Peyer's patch (tissue), 4 donors: ENCODE data around the gene PPP1R3F. TPM values are rescaled to one million over a fixed set of nuclear protein-coding genes. Genes with fewer than 3 reads are reported as not detected.

Experiments used
- DNase-seq, 3 donors: peaks; one replicate each; pipeline ENCODE4 v3.0.0-alpha.2; 2017 to 2019
- H3K27ac ChIP-seq, 4 donors: fragments of 200-600 bp; sonication (generic); one replicate each; pipeline ENCODE4 v1.5.1; 2016 to 2019
- H3K27me3 ChIP-seq, 2 donors: fragments of 200-600 bp; sonication (generic); one replicate each; pipeline ENCODE4 v1.5.1; 2019
- H3K36me3 ChIP-seq, 3 donors: fragments of 200-600 bp; sonication (generic); one replicate each; pipeline ENCODE4 v1.5.1; 2016 to 2019
- H3K4me1 ChIP-seq, 4 donors: fragments of 200-600 bp; sonication (generic); one replicate each; pipeline ENCODE4 v1.5.1; 2016 to 2019
- H3K4me3 ChIP-seq, 4 donors: fragments of 200-600 bp; sonication (generic); 1 replicate in 3 of 4; 2 replicates in 1 of 4; pipeline ENCODE4 v1.5.1; 2016 to 2019; ENCODE audit warnings: mild to moderate bottlenecking in 1 of 4
- H3K9me3 ChIP-seq, 4 donors: fragments of 200-600 bp; sonication (generic); one replicate each; pipeline ENCODE4 v1.5.1; 2016 to 2019; ENCODE audit warnings: mild to moderate bottlenecking in 1 of 4
- POLR2A ChIP-seq, 2 donors: fragments of 450-650 bp; IDR thresholded peaks; one replicate each; pipeline ENCODE4 v1.5.1; 2017; ENCODE audit warnings: antibody characterized with exemption in 2 of 2, mild to moderate bottlenecking in 2 of 2, moderate library complexity in 2 of 2
- total RNA-seq, 4 donors: library from RNA; depleted of rRNA; stranded (reverse); fragments of >200 nt; gene quantifications; one replicate each; pipeline ENCODE4 v1.1.0, GENCODE V29; 2016
- TF ChIP-seq, protein P1 (sequence below), 6 experiments: fragments of 450-650 bp in 4 of 6; fragments of 200-600 bp in 2 of 6; sonication (generic) in 1 of 6; IDR thresholded peaks; one replicate each; pipeline ENCODE4 v1.5.1; 2017 to 2019; ENCODE audit warnings: antibody characterized with exemption in 6 of 6, mild to moderate bottlenecking in 3 of 6, moderate library complexity in 1 of 6

The PPP1R3F gene
- total RNA-seq, 4 donors from 2014 or later = 2.5 to 19.0 (median 7.5) TPM

DNA sequence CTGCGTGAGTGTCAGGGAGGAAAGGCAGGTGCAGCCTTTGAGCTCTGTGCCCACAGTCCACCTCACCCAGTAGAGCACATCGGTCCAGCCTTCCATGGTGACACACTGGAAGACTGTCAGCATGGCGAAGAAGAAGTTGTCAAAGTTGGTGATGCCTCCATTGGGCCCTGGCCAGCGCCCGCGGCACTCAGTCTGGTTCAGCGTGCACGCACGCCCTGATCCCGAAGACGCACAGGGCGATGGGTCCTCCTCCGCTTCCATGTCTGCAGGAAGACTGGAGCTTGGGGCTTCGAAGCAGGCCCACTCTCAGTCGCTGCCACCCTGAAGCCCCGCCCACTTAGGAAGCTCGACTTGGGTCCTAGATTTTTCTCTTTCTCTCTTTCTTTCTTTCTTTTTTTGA, 41.4 kb upstream of the PPP1R3F start:
- H3K27ac ChIP-seq = no peak overlapping the region
- TF ChIP-seq, protein P1, sequence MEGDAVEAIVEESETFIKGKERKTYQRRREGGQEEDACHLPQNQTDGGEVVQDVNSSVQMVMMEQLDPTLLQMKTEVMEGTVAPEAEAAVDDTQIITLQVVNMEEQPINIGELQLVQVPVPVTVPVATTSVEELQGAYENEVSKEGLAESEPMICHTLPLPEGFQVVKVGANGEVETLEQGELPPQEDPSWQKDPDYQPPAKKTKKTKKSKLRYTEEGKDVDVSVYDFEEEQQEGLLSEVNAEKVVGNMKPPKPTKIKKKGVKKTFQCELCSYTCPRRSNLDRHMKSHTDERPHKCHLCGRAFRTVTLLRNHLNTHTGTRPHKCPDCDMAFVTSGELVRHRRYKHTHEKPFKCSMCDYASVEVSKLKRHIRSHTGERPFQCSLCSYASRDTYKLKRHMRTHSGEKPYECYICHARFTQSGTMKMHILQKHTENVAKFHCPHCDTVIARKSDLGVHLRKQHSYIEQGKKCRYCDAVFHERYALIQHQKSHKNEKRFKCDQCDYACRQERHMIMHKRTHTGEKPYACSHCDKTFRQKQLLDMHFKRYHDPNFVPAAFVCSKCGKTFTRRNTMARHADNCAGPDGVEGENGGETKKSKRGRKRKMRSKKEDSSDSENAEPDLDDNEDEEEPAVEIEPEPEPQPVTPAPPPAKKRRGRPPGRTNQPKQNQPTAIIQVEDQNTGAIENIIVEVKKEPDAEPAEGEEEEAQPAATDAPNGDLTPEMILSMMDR (IDR thresholded peaks at IDR 0.05) = no peak
- no peak for TF ChIP-seq POLR2A (IDR thresholded peaks at IDR 0.05)

DNA sequence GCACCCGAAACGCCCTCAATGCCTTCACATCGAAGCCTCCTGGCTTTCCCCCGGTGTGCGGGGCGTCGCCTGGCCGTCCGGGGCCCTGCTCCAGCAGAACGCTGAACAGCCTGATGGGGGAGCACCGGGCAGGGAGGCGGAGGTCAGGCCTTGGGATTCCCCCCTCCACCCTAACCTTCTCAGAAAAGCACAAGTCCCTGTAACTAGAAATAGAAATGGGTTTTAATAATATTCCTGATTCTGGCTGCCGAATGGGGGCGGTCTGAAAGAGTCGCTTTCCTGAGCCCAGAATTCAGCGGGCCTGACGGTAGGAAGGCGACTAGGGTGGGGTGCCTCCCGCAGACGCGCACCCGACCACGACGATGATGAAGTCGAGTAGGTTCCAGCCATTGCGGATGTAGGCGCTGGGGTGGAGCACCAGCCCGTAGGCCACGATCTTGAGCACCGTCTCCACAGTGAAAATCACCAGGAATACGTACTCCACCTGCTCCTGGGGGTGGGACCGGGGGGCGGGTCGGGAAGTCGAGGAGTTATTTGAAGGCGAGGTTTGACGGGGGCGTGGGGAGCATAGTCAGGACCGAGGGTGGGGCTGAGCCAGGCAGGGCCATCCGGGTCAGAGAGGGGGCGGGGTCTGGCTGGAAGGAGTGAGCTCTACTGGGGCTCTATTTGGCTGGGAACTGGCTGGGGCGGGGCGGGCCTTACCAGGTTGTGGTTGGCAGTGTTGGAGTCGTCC, 38.9 kb upstream of the PPP1R3F start:
- H3K27ac ChIP-seq = peak overlapping the region; percentile 35 to 68 (median 52)
- DNase-seq = peak; percentile 75 to 88 (median 80)
- TF ChIP-seq, protein P1 (IDR thresholded peaks at IDR 0.05) = peak in 1 of 6 experiments; percentile 10
- no peak for TF ChIP-seq POLR2A (IDR thresholded peaks at IDR 0.05)
- no peaks in the 10 kb centered on the region for H3K9me3 ChIP-seq
- peak overlapping the region; percentile 35 to 49 (median 39) for H3K4me3 ChIP-seq
- H3K4me1 ChIP-seq = no peaks in the 10 kb centered on the region
- H3K27me3 ChIP-seq = no peaks in the 10 kb centered on the region
- H3K36me3 ChIP-seq = no peaks in the 10 kb centered on the region

More for the DNA sequence above, 41.4 kb upstream of the PPP1R3F start:
- DNase-seq = no peak
- Histone ChIP-seq H3K9me3 (no peaks in the 10 kb centered on the region), H3K4me1 (no peaks in the 10 kb centered on the region), H3K36me3 (no peaks in the 10 kb centered on the region), H3K27me3 (no peaks in the 10 kb centered on the region), H3K4me3 (no peak overlapping the region)

DNA sequence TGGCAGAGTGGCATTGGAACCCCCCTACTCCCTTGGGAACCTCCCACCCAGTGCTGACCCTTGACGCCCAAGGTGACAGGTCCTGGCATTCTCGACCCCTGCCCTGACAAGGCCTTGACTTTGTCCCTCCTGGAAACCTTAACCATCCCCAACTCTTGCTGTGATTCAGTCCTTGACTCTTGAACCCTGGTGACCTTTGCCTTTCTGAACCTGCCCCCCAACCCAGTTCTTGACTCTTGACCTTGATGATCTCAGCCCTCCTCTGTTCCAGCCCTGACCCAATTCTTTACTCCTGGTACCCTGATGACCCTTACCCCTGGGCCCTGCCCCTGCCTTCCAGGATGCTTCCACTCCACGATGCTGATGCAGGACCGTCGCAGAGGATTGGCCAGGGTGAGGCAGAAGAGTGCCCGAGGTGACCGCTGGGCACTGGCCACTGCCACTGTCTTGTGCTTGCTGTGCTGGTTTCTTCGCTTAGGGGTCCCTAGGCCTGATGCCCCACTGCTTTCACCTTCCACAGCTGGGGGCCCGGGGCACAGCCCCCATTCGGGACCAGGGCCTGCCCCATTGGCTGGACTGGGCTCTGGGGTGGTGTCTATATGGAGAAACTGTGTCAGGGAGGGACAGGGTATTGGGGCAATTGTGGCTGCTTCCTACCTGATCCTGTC, 38.1 kb upstream of the PPP1R3F start:
- Histone ChIP-seq H3K4me3 (no peak overlapping the region), H3K36me3 (no peaks in the 10 kb centered on the region), H3K9me3 (no peaks in the 10 kb centered on the region), H3K27ac (peak overlapping the region in 2 of 4 donors; percentile 35 to 68), H3K27me3 (no peaks in the 10 kb centered on the region), H3K4me1 (no peaks in the 10 kb centered on the region)
- TF ChIP-seq, protein P1 (IDR thresholded peaks at IDR 0.05) = no peak
- no peak for DNase-seq

DNA sequence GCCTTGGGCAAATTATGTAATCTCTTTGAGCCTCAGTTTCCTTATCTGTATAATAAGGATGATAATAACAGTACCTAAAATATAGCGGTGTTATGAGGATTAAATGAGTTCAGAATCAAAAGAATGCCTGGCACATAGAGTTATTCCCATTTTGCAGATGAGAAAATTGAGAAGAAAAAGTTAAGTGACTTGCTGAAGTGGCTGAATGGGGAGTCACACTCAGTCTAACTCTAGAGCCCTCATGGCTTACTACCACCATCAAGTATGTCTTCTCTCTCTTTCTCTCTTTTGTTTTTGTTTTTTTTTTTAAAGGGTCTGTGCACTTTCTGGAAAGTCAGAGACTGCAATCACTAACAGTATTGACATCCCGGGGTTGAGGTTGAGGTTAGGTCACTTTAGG, 37.1 kb upstream of the PPP1R3F start:
- no peaks in the 10 kb centered on the region for H3K4me1 ChIP-seq
- H3K27ac ChIP-seq = no peak overlapping the region
- no peak for TF ChIP-seq POLR2A (IDR thresholded peaks at IDR 0.05)
- TF ChIP-seq, protein P1 (IDR thresholded peaks at IDR 0.05) = no peak
- no peak for DNase-seq
- no peak overlapping the region for H3K4me3 ChIP-seq
- no peaks in the 10 kb centered on the region for H3K27me3 ChIP-seq
- H3K36me3 ChIP-seq = no peaks in the 10 kb centered on the region
- H3K9me3 ChIP-seq = no peaks in the 10 kb centered on the region

DNA sequence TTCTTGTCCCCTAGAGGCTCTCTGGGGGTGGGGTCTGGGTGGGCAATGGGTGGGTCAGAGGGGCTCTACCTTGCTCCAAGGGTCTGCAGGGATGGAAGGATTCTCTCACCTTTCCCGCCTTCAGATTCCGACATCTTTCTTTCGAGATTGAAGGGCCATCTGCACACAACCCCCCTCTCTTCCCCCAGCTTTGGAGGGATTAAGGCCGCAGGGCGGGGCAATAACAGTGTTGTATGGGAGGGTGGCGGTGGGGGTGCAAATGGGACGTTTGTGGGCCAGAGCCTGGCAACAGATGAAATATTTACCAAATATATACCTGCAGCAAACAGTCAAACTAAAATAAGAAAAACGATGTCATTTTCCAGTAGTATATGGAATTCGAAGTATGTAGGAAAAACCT, 36.4 kb upstream of the PPP1R3F start, which contains the start of gene CACNA1F:
TSS of gene CACNA1F (minus strand) at position 165 of the 400 bp plus-strand sequence. CDS start at position 134, 31 bp downstream.
- H3K27me3 ChIP-seq = no peaks in the 10 kb centered on the region
- no peaks in the 10 kb centered on the region for H3K36me3 ChIP-seq
- no peak within 1 kb of the TSS for H3K4me3 ChIP-seq
- no peak within 1 kb of the TSS for H3K27ac ChIP-seq
- TF ChIP-seq, protein P1 (IDR thresholded peaks at IDR 0.05) = no peak
- no peak for TF ChIP-seq POLR2A (IDR thresholded peaks at IDR 0.05)
- no peaks in the 10 kb centered on the region for H3K9me3 ChIP-seq
- H3K4me1 ChIP-seq = no peaks in the 10 kb centered on the region
- no peak for DNase-seq
